ENCODE measurements around the gene DCTN1. TPM values are rescaled to one million over a fixed set of nuclear protein-coding genes. Genes with fewer than 3 reads are reported as not detected.
"Not testable (repeated sequence)": the region's sequence is repeated elsewhere in the genome, so short reads cannot be mapped to it uniquely, and the experiment has no call there.

Gene DCTN1
- total RNA-seq, 1 experiment from 2014 or later, result 129 TPM

DNA sequence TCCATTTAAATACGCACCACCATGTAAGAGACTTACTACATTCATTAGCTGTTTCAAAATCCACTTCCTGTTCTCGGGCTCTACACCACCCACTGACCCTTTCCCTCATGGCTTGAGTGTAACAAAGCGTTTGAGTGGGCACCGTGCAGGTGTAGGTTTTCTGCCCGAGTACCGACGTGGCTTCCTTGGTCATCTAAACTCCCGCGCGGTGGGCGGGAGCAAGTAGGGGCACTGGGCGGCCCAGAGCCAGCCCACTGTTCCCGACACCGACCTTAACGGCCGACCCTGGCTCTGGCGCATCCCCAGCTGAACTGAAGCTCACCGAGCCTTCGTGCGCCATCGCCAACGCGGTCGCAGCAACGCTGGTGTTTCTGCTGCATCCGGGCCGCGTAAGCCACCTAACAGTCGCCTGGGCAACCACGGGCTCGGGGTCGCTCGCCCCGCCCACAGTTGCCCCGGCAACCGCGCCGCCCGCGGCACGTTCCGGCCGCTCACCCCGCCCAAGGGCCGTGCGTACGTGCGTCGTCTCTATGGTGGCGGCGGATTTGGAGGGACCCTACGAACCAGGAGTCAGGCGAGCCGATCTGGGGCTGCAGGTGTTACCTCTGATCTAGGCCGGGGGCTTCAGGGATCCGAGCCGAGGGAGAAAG, 41.2 kb upstream of the DCTN1 start, which contains the start of the genes C2orf81 and WDR54:
TSS of gene C2orf81 (minus strand) at position 399 of the 650 bp plus-strand sequence. CDS start at position 340, 59 bp downstream.
TSS of gene WDR54 (plus strand) at position 510 of the 650 bp plus-strand sequence. CDS start 424 bp downstream, outside the sequence.
- peaks cover 58% of the 10 kb centered on the region for H3K36me3 Mint-ChIP-seq (ENCODE audit: insufficient read depth, unreplicated experiment)
- peak; percentile 95 for DNase-seq
- CTCF ChIA-PET, result interaction anchor here (1.2 to 1.4 kb wide), 3 partner anchors 19 to 30 kb away, joined by 3 to 8 read pairs (median 4); no protein-coding TSS in a partner anchor
- H3K4me3 Mint-ChIP-seq (ENCODE audit: low read depth, unreplicated experiment), result peak within 1 kb of the TSS; percentile 99
- H3K9me3 Mint-ChIP-seq (ENCODE audit: low read depth, unreplicated experiment), result no peaks in the 10 kb centered on the region
- H3K27ac Mint-ChIP-seq (ENCODE audit: unreplicated experiment), result peak within 1 kb of the TSS; percentile 96
- TF ChIP-seq, protein P1, sequence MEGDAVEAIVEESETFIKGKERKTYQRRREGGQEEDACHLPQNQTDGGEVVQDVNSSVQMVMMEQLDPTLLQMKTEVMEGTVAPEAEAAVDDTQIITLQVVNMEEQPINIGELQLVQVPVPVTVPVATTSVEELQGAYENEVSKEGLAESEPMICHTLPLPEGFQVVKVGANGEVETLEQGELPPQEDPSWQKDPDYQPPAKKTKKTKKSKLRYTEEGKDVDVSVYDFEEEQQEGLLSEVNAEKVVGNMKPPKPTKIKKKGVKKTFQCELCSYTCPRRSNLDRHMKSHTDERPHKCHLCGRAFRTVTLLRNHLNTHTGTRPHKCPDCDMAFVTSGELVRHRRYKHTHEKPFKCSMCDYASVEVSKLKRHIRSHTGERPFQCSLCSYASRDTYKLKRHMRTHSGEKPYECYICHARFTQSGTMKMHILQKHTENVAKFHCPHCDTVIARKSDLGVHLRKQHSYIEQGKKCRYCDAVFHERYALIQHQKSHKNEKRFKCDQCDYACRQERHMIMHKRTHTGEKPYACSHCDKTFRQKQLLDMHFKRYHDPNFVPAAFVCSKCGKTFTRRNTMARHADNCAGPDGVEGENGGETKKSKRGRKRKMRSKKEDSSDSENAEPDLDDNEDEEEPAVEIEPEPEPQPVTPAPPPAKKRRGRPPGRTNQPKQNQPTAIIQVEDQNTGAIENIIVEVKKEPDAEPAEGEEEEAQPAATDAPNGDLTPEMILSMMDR (IDR thresholded peaks at IDR 0.05; ENCODE audit: unreplicated experiment), result no peak
- peaks cover 35% of the 10 kb centered on the region for H3K4me1 Mint-ChIP-seq (ENCODE audit: low read depth, unreplicated experiment)
- intact Hi-C loops (cut with micrococcal nuclease; ENCODE audit: unreplicated experiment), result no loop called here
- H3K27me3 Mint-ChIP-seq (ENCODE audit: unreplicated experiment), result no peaks in the 10 kb centered on the region
- BruUV-seq (replicated peaks), result no TSS peak

DNA sequence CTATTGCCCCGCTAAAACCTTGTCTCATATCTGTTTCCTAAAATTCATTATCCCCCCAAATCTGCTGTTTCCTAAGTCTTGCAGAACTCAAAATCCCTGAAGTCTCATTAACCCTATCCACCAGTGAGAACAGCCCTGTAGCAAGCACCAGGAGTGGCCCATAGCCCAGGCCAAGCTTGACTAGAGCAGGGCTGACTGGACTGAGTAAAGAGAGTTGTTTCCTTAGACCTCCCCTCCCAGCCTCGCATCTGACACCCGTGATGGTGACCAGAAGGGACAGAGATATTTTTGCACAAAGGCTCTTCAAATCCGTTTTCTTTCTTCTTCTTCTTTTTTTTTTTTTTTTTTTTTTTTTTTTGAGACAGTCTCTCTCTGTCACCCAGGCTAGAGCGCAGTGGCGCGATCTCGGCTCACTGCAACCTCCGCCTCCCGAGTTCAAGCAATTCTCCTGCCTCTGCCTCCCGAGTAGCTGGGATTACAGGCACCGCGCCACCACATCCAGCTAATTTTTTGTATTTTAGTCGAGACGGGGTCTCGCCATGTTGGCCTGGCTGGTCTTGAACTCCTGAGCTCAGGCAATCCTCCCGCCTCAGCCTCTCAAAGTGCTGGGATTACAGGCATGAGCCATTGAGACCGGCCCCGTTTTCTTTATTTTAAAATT, 40.5 kb upstream of the DCTN1 start:
- intact Hi-C loops (cut with micrococcal nuclease; ENCODE audit: unreplicated experiment); H3K9me3 Mint-ChIP-seq (ENCODE audit: low read depth, unreplicated experiment); H3K27me3 Mint-ChIP-seq (ENCODE audit: unreplicated experiment); BruUV-seq (replicated peaks); DNase-seq: not testable (repeated sequence)
- H3K4me1 Mint-ChIP-seq (ENCODE audit: low read depth, unreplicated experiment), result peaks cover 35% of the 10 kb centered on the region
- CTCF ChIA-PET, result interaction anchor here (1.2 to 1.4 kb wide), 3 partner anchors 20 to 29 kb away, joined by 3 to 8 read pairs (median 4); no protein-coding TSS in a partner anchor
- H3K4me3 Mint-ChIP-seq (ENCODE audit: low read depth, unreplicated experiment), result peak overlapping the region; percentile 99
- H3K36me3 Mint-ChIP-seq (ENCODE audit: insufficient read depth, unreplicated experiment), result peaks cover 51% of the 10 kb centered on the region
- peak overlapping the region; percentile 96 for H3K27ac Mint-ChIP-seq (ENCODE audit: unreplicated experiment)

- H3K4me3 Mint-ChIP-seq (ENCODE audit: low read depth, unreplicated experiment), result peak overlapping the region; percentile 99
- peaks cover 2% of the 10 kb centered on the region for H3K27me3 Mint-ChIP-seq (ENCODE audit: unreplicated experiment)
- CTCF ChIA-PET, result no interaction called here
- no TSS peak for BruUV-seq (replicated peaks)
- H3K27ac Mint-ChIP-seq (ENCODE audit: unreplicated experiment), result peak overlapping the region; percentile 49
- intact Hi-C loops (cut with micrococcal nuclease; ENCODE audit: unreplicated experiment), result no loop called here
- H3K4me1 Mint-ChIP-seq (ENCODE audit: low read depth, unreplicated experiment), result peaks cover 34% of the 10 kb centered on the region
- no peak for DNase-seq
- H3K9me3 Mint-ChIP-seq (ENCODE audit: low read depth, unreplicated experiment), result no peaks in the 10 kb centered on the region
- peaks cover 46% of the 10 kb centered on the region for H3K36me3 Mint-ChIP-seq (ENCODE audit: insufficient read depth, unreplicated experiment)
- TF ChIP-seq, protein P1 (IDR thresholded peaks at IDR 0.05; ENCODE audit: unreplicated experiment), result no peak
Measured at GRCh38 chr2:74420006-74420405, 39.9 kb upstream of the DCTN1 start.

- CTCF ChIA-PET, result no interaction called here
- peaks cover 9% of the 10 kb centered on the region for H3K27me3 Mint-ChIP-seq (ENCODE audit: unreplicated experiment)
- no peak overlapping the region for H3K4me3 Mint-ChIP-seq (ENCODE audit: low read depth, unreplicated experiment)
- DNase-seq, result no peak
- TF ChIP-seq, protein P1 (IDR thresholded peaks at IDR 0.05; ENCODE audit: unreplicated experiment), result no peak
- intact Hi-C loops (cut with micrococcal nuclease; ENCODE audit: unreplicated experiment), result no loop called here
- H3K27ac Mint-ChIP-seq (ENCODE audit: unreplicated experiment), result no peak overlapping the region
- H3K36me3 Mint-ChIP-seq (ENCODE audit: insufficient read depth, unreplicated experiment), result peaks cover 46% of the 10 kb centered on the region
- BruUV-seq (replicated peaks), result no TSS peak
- no peaks in the 10 kb centered on the region for H3K9me3 Mint-ChIP-seq (ENCODE audit: low read depth, unreplicated experiment)
- H3K4me1 Mint-ChIP-seq (ENCODE audit: low read depth, unreplicated experiment), result peaks cover 33% of the 10 kb centered on the region
Measured at GRCh38 chr2:74419345-74419744, 39.2 kb upstream of the DCTN1 start.

Data from Calu3 (cell line).